ENCODE results near the gene MSANTD4.

MSANTD4 gene

DNA sequence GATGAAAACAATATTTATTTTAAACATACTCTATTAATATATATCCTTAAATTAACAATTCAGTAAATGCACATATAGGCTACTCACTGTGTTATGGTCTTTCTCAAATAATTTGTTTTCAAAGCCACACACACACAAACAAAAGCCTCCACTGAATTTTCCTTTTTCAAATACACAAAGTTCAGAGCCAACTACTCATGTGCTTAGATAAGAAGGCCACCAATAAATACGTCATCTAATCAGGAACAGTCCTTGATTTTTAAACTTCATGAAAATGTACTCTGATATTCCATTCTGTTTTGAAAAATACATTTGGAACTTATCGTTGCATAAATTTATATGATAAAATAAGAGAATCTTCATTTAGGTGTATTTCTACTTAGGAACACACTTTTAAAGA, 29.1 kb upstream of the MSANTD4 start:
- TF ChIP-seq, protein P1, sequence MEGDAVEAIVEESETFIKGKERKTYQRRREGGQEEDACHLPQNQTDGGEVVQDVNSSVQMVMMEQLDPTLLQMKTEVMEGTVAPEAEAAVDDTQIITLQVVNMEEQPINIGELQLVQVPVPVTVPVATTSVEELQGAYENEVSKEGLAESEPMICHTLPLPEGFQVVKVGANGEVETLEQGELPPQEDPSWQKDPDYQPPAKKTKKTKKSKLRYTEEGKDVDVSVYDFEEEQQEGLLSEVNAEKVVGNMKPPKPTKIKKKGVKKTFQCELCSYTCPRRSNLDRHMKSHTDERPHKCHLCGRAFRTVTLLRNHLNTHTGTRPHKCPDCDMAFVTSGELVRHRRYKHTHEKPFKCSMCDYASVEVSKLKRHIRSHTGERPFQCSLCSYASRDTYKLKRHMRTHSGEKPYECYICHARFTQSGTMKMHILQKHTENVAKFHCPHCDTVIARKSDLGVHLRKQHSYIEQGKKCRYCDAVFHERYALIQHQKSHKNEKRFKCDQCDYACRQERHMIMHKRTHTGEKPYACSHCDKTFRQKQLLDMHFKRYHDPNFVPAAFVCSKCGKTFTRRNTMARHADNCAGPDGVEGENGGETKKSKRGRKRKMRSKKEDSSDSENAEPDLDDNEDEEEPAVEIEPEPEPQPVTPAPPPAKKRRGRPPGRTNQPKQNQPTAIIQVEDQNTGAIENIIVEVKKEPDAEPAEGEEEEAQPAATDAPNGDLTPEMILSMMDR (IDR thresholded peaks at IDR 0.05; ENCODE audit: extremely low read depth, missing control alignments), result no peak
- no peak for DNase-seq (ENCODE audit: low spot score)

DNA sequence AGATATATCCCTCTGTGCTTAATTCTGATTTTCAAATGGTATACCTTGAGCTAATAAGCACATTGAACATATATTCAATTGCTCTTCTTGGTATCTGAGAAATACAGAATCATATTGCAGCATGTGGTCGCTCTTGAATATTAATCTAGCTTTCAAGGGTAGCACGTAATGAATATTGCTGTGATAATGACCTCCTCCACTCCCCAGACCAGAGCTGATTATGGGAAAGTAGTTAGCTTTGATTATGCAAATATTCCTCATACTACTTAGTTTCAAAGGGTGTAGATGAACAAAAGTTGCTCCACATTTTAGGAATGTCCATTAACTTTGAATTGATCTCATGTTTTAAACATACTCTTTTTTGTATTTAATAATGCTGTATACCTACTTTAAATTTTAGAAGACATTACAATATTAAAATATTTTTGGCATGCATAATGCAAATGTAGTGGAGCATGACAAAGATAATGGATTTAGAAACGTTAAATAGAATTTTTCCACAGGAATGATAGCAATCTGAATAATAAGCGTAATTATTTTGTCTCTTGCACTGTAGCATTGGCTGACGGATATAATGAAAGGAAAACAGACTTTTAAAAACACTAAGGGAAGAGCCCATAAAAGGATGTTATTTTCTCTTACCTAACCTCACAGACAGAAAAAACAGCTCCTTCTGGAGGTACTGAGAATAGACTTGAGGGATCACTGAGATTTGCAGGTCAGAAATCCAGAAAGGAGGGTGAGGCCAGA, 27.9 kb upstream of the MSANTD4 start:
- TF ChIP-seq, protein P1 (IDR thresholded peaks at IDR 0.05; ENCODE audit: extremely low read depth, missing control alignments), result no peak

GRCh38 chr11:106047631-106048030, 25.6 kb upstream of the MSANTD4 start:
- TF ChIP-seq, protein P1 (IDR thresholded peaks at IDR 0.05; ENCODE audit: extremely low read depth, missing control alignments), result no peak
- DNase-seq (ENCODE audit: low spot score), result no peak

More for the DNA sequence above, 27.9 kb upstream of the MSANTD4 start:
- DNase-seq (ENCODE audit: low spot score), result no peak

DNA sequence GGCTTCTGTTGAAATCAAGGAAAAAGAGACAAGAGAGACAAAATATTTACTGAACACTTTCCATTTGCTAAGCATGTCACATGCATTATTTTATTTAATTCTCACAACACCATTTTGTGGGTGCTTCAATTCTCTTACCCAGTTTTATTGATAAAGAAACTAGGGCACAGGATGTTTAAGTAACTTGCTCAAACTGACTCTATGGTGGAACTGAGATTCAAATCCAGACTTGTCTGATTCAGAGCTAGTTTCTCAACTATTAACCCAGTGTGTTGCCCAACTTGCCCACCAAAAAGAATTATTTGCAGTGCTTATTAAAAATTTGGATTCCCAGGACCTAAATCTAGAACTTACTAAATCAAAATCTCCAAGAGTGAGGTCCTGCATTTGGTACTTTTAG, 21.5 kb upstream of the MSANTD4 start:
- no peak for DNase-seq (ENCODE audit: low spot score)
- TF ChIP-seq, protein P1 (IDR thresholded peaks at IDR 0.05; ENCODE audit: extremely low read depth, missing control alignments), result no peak

GRCh38 chr11:106032861-106033260, 10.8 kb upstream of the MSANTD4 start:
- DNase-seq (ENCODE audit: low spot score), result no peak
- TF ChIP-seq, protein P1 (IDR thresholded peaks at IDR 0.05; ENCODE audit: extremely low read depth, missing control alignments), result no peak

DNA sequence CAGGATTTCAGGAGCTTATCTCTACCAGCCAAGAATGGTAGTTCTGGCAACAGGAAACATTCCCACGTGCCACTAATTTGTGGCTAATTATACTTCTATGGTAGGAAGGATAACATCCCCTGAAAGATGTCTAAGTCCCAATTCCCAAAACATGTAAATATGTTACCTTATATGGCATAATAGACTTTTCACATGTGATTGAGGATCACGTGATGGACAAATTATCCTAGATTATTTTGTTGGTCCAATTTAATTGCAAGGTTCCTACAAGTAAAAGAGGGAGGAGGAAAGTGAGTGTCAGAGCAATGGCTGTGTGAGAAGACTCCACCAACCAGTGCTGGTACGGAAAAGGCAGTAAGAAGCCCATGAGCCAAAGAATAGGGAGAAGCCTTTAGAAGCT, 9.9 kb upstream of the MSANTD4 start:
- no peak for DNase-seq (ENCODE audit: low spot score)
- TF ChIP-seq, protein P1 (IDR thresholded peaks at IDR 0.05; ENCODE audit: extremely low read depth, missing control alignments), result no peak

GRCh38 chr11:106031202-106031810, 9.3 kb upstream of the MSANTD4 start:
- TF ChIP-seq, protein P1 (IDR thresholded peaks at IDR 0.05; ENCODE audit: extremely low read depth, missing control alignments), result no peak

More at GRCh38 chr11:106031202-106031810, 9.3 kb upstream of the MSANTD4 start:
- no peak for DNase-seq (ENCODE audit: low spot score)
